HepG2 (cell line): Measurements from ENCODE around the gene TRPV5. TPM values are rescaled to one million over a fixed set of nuclear protein-coding genes. Genes with fewer than 3 reads are reported as not detected.

Source experiments
- ATAC-seq: fragments of 200-7000 bp; cut with Tn5 transposase; 3 replicates; pipeline ENCODE4 v1.9.1; 2020; ENCODE audit warnings: mild to moderate bottlenecking, moderate library complexity
- BruUV-seq: library from RNA; stranded (reverse); fragments of 400-500 nt; replicated peaks from 2 replicates; lab custom pipeline; 2021; lab: Mats Ljungman, UMichigan
- CTCF ChIA-PET: fragments of 300-600 bp; formaldehyde crosslinking; extraction: SDS; loops from one replicate; lab custom pipeline; 2021; ENCODE audit warnings: low total read pairs, inconsistent platforms, low intra/inter-chr PET ratio; lab: Yijun Ruan, JAX
- POLR2A ChIA-PET: fragments of 350-600 bp; sonication (Branson Sonifier 250); formaldehyde crosslinking; loops from one replicate; lab custom pipeline; 2020; ENCODE audit warnings: antibody characterized with exemption, inconsistent platforms; lab: Yijun Ruan, JAX
- DNase-seq: peaks from one replicate; pipeline ENCODE4 v3.0.0-alpha.2; 2015; ENCODE audit warnings: low spot score
- FAIRE-seq: peaks from 3 replicates; lab custom pipeline; 2011; peaks lifted over from hg19 to GRCh38; lab: Jason Lieb, UNC
- H2AFZ ChIP-seq: one replicate; pipeline ENCODE4 v1.6.1; 2011; ENCODE audit warnings: low read length, inconsistent platforms
- H3K27ac ChIP-seq: fragments of 300-600 bp; 3 replicates; pipeline ENCODE4 v1.8.0; 2011; ENCODE audit warnings: mixed run types, mild to moderate bottlenecking, mixed read lengths, low read length, inconsistent platforms; ENCODE audit not compliant: insufficient read depth; ENCODE audit errors: extremely low read length
- H3K27me3 ChIP-seq, 2 experiments: fragments of 200-600 bp in 1 of 2; 2 replicates in 1 of 2; 3 replicates in 1 of 2; pipeline versions ENCODE4 v1.6.0 to v1.8.0; 2011; ENCODE audit warnings: low read length in 2 of 2, mild to moderate bottlenecking in 2 of 2, moderate library complexity in 2 of 2, inconsistent platforms in 1 of 2; ENCODE audit not compliant: insufficient read depth in 2 of 2, control insufficient read depth in 1 of 2
- H3K36me3 ChIP-seq, 2 experiments: fragments of 200-600 bp in 1 of 2; replicated peaks in 1 of 2; 2 replicates in 1 of 2; 3 replicates in 1 of 2; pipeline versions ENCODE4 v1.5.1 to v1.8.0; 2011; ENCODE audit warnings: low read length in 2 of 2, inconsistent platforms in 1 of 2; ENCODE audit not compliant: insufficient read depth in 2 of 2, control insufficient read depth in 1 of 2
- H3K4me1 ChIP-seq: 2 replicates; pipeline ENCODE4 v1.5.1; 2012; ENCODE audit warnings: low read length, inconsistent platforms; ENCODE audit not compliant: insufficient read depth
- H3K4me2 ChIP-seq: 2 replicates; pipeline ENCODE4 v1.6.0; 2011; ENCODE audit warnings: low read depth, low read length, inconsistent platforms
- H3K4me3 ChIP-seq, 3 experiments: fragments of 200-600 bp in 1 of 3; sonication (generic), shearing (Covaris generic) in 1 of 3; replicated peaks in 1 of 3; 2 replicates each; pipeline ENCODE4 v1.5.1; 2011 to 2016; ENCODE audit warnings: low read length in 3 of 3, inconsistent platforms in 2 of 3, low read depth in 2 of 3, mild to moderate bottlenecking in 2 of 3, control low read depth in 1 of 3, mixed read lengths in 1 of 3; ENCODE audit not compliant: insufficient read depth in 1 of 3
- H3K79me2 ChIP-seq: one replicate; pipeline ENCODE4 v1.6.1; 2011; ENCODE audit warnings: low read length, inconsistent platforms; ENCODE audit not compliant: insufficient read depth
- H3K9ac ChIP-seq: 2 replicates; pipeline ENCODE4 v1.6.0; 2011; ENCODE audit warnings: mild to moderate bottlenecking, low read depth, low read length, inconsistent platforms; ENCODE audit not compliant: insufficient read depth
- H3K9me3 ChIP-seq: 2 replicates; pipeline ENCODE4 v1.5.1; 2012; ENCODE audit warnings: mild to moderate bottlenecking, low read length
- H4K20me1 ChIP-seq: 2 replicates; pipeline ENCODE4 v1.6.0; 2011; ENCODE audit warnings: inconsistent platforms, mild to moderate bottlenecking, low read length, moderate library complexity; ENCODE audit not compliant: insufficient read depth
- HOXA3 ChIP-seq: sonication (generic); formaldehyde crosslinking; IDR thresholded peaks from 2 replicates; pipeline ENCODE4 v1.5.0; 2020; ENCODE audit warnings: missing genetic modification reagents
- KAT7 ChIP-seq: IDR thresholded peaks from 2 replicates; pipeline ENCODE4 v1.6.1; 2018; ENCODE audit warnings: borderline replicate concordance, missing compliant biosample characterization
- KDM4B ChIP-seq: sonication (generic); formaldehyde crosslinking; IDR thresholded peaks from 2 replicates; pipeline ENCODE4 v1.4.0; 2020; ENCODE audit warnings: missing genetic modification reagents
- MLLT10 ChIP-seq: sonication (generic); formaldehyde crosslinking; IDR thresholded peaks from 2 replicates; pipeline ENCODE4 v1.4.0; 2020; ENCODE audit warnings: missing genetic modification reagents
- NCOA1 ChIP-seq: sonication (generic); formaldehyde crosslinking; IDR thresholded peaks from 2 replicates; pipeline ENCODE4 v1.9.0; 2021; ENCODE audit warnings: missing genetic modification reagents
- TOPORS ChIP-seq: sonication (generic); formaldehyde crosslinking; IDR thresholded peaks from 2 replicates; pipeline ENCODE4 v1.8.0; 2023; ENCODE audit warnings: mild to moderate bottlenecking, missing genetic modification reagents
- ZNF225 ChIP-seq: sonication (generic); formaldehyde crosslinking; IDR thresholded peaks from 2 replicates; pipeline ENCODE4 v1.4.0; 2020; ENCODE audit warnings: mild to moderate bottlenecking, missing genetic modification reagents
- ZNF274 ChIP-seq: sonication (generic); formaldehyde crosslinking; IDR thresholded peaks from 2 replicates; pipeline ENCODE4 v1.5.1; 2020; ENCODE audit warnings: mild to moderate bottlenecking, missing genetic modification reagents
- ZNF557 ChIP-seq: sonication (generic); formaldehyde crosslinking; IDR thresholded peaks from 2 replicates; pipeline ENCODE4 v1.4.0; 2020; ENCODE audit warnings: missing genetic modification reagents
- WGBS: methylation state at CpG from one replicate; pipeline ENCODE4 v1.1.6; 2017; ENCODE audit warnings: low lambda C conversion rate; 5-methylcytosine and 5-hydroxymethylcytosine counted together
- in situ Hi-C: cut with HindIII; loops from 2 replicates; pipeline ENCODE4 v1.10.0; 2017; ENCODE audit warnings: low pct_unique_long_range_greater_than_20kb; ENCODE audit not compliant: extremely low pct_ligation_motif_present
- intact Hi-C: fragments of 100-400 bp; cut with micrococcal nuclease; formaldehyde crosslinking; loops from one replicate; pipeline ENCODE4 v1.10.0; 2022; ENCODE audit not compliant: unreplicated experiment
- polyA plus RNA-seq, 8 experiments: library from polyadenylated mRNA; depleted of rRNA in 3 of 8; stranded (reverse) in 7 of 8; unstranded in 1 of 8; fragments of >200 nt; fragmentation: Illumina TruSeq in 4 of 8; extraction: Trizol in 4 of 8; gene quantifications; 2 replicates each; pipeline versions ENCODE4 v1.2.1 to v1.2.3, GENCODE V29; 2011 to 2016; ENCODE audit warnings: low read depth in 4 of 8, missing spikeins in 1 of 8, mixed read lengths in 1 of 8; ENCODE audit not compliant: insufficient read depth in 1 of 8
- total RNA-seq, 5 experiments: library from RNA; depleted of rRNA; stranded (reverse); fragments of >200 nt; fragmentation: Illumina TruSeq; extraction: Trizol; gene quantifications; 2 replicates each; pipeline ENCODE4 v1.2.3, GENCODE V29; 2016; ENCODE audit warnings: low read depth in 1 of 5
- TF ChIP-seq, protein P1 (sequence below): sonication (generic); formaldehyde crosslinking; IDR thresholded peaks from 2 replicates; pipeline ENCODE4 v1.8.0; 2023; ENCODE audit warnings: mild to moderate bottlenecking, missing genetic modification reagents

TRPV5 gene
- total and polyA plus RNA-seq, 2 of the 13 experiments (the other 11 are each of a cell fraction or from before 2014, with no cell fraction given): not detected

DNA sequence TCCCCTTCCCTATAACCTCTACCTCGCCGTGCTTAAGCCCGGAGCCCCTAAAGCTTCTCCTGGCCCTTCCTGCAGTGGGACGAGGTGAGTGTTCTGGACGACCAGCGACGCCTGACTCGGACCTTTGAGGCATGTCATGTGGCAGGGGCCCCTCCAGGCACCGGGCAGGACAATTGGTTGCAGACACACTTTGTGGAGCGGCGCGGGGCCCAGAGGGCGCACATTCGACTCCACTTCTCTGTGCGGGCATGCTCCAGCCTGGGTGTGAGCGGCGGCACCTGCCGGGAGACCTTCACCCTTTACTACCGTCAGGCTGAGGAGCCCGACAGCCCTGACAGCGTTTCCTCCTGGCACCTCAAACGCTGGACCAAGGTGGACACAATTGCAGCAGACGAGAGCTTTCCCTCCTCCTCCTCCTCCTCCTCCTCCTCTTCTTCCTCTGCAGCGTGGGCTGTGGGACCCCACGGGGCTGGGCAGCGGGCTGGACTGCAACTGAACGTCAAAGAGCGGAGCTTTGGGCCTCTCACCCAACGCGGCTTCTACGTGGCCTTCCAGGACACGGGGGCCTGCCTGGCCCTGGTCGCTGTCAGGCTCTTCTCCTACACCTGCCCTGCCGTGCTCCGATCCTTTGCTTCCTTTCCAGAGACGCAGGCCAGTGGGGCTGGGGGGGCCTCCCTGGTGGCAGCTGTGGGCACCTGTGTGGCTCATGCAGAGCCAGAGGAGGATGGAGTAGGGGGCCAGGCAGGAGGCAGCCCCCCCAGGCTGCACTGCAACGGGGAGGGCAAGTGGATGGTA, 69.5 kb downstream of the TRPV5 start (continued):
- TF ChIP-seq, protein P1, sequence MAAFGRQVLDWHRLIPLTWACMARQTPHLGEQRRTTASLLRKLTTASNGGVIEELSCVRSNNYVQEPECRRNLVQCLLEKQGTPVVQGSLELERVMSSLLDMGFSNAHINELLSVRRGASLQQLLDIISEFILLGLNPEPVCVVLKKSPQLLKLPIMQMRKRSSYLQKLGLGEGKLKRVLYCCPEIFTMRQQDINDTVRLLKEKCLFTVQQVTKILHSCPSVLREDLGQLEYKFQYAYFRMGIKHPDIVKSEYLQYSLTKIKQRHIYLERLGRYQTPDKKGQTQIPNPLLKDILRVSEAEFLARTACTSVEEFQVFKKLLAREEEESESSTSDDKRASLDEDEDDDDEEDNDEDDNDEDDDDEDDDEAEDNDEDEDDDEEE (CRISPR knock-in tag): no peak
- TF ChIP-seq ZNF557 (no peak), ZNF225 (CRISPR knock-in tag) (no peak), NCOA1 (no peak), TOPORS (CRISPR knock-in tag) (no peak), ZNF274 (CRISPR knock-in tag) (no peak), KAT7 (CRISPR knock-in tag) (no peak)

DNA sequence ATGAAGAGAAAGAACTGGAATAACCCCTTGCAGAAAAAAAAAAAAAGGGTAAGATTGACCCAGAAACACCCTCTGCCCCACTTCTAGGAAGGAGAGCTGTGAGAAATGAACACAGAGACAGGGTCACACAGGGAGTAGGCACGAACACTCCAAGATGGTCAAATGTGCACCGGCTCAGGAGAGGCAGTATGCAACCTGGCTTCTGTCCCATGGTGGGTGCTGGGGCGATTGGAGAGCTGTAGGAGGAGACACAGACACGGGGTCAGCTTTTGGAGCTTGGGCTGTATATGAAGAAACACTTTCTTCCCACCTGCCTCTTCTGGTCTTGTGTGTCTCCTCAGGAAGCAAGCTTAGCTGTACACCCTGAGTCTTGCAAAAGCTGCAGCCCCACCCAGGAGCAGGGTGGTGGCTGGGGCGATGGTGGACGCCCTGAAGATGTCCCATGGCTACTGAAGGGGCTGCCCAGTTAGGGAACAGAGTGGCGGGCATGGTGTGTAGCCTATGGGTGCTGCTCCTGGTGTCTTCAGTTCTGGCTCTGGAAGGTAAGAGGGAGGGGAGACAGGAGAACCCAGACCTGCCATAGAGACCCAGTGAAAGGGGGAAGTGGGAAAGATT, 70.7 kb downstream of the TRPV5 start:
- Histone ChIP-seq H3K27me3 (peaks cover 8 to 61% of the 10 kb centered on the region in 2 experiments; a peak in 4 of 5 replicates), H3K36me3 (no peaks in the 10 kb centered on the region), H3K4me2 (no peak overlapping the region), H3K9me3 (no peaks in the 10 kb centered on the region), H3K79me2 (no peaks in the 10 kb centered on the region), H3K4me1 (no peaks in the 10 kb centered on the region), H3K27ac (no peak overlapping the region)
- BruUV-seq: no TSS peak
- CTCF ChIA-PET: no interaction called here
- TF ChIP-seq MLLT10 (CRISPR knock-in tag) (no peak), HOXA3 (CRISPR knock-in tag) (no peak), KDM4B (CRISPR knock-in tag) (no peak)
- TF ChIP-seq, all 625 proteins: peak for 0
- FAIRE-seq: no peak
- Histone ChIP-seq H3K4me3 (no peak overlapping the region), H3K9ac (no peak overlapping the region), H4K20me1 (no peaks in the 10 kb centered on the region), H2AFZ (no peak overlapping the region)
- ATAC-seq: no peak
- no peak for DNase-seq
- in situ Hi-C loops (no loop called here), intact Hi-C loops (no loop called here)
- 2% methylated on average over 6 of the region's 7 CpGs for WGBS
- POLR2A ChIA-PET: no interaction called here
